ENCODE measurements around the gene MRPS18A. TPM values are rescaled to one million over a fixed set of nuclear protein-coding genes. Genes with fewer than 3 reads are reported as not detected.

MRPS18A gene
- total and polyA plus RNA-seq, 2 of the 8 experiments (the other 6 are each of a cell fraction or from before 2014, with no cell fraction given): 48.3 to 121 TPM

- TF ChIP-seq CHD7 (IDR thresholded peaks at IDR 0.05; ENCODE audit: insufficient replicate concordance, low read length): no peak
- no peak for TF ChIP-seq ZNF274 (IDR thresholded peaks at IDR 0.05; ENCODE audit: borderline replicate concordance, extremely low read depth, low read length)
- no peak for TF ChIP-seq KDM4A (IDR thresholded peaks at IDR 0.05; ENCODE audit: low read depth, low read length, severe bottlenecking)
- no peak for TF ChIP-seq NANOG (IDR thresholded peaks at IDR 0.05; ENCODE audit: insufficient read depth, low read depth, low read length, poor library complexity, severe bottlenecking)
- peak; percentile 87 for TF ChIP-seq CREB1 (IDR thresholded peaks at IDR 0.05)
- peak; percentile 55 for TF ChIP-seq YY1 (IDR thresholded peaks at IDR 0.05; ENCODE audit: low read depth, low read length)
- peak; percentile 69 for TF ChIP-seq CHD2 (IDR thresholded peaks at IDR 0.05; ENCODE audit: low read length)
- peak; percentile 44; the same call in 1 of the 2 replicates for TF ChIP-seq MAX (IDR thresholded peaks at IDR 0.05)
- TF ChIP-seq HDAC6 (IDR thresholded peaks at IDR 0.05; ENCODE audit: low read depth, low read length): no peak
- no peak for TF ChIP-seq SIRT6 (IDR thresholded peaks at IDR 0.05; ENCODE audit: low read length)
Measured at GRCh38 chr6:43702534-43703440, 15.2 kb upstream of the MRPS18A start (continued).

Measured in H1 (cell line).